HCT116 (cell line): ENCODE measurements around the gene RELL1.

Source experiments
- CEBPB ChIP-seq: IDR thresholded peaks from 2 replicates; pipeline ENCODE4 v1.6.1; 2012; ENCODE audit warnings: low read depth
- EZH2 ChIP-seq: fragments of 200-600 bp; sonication (generic); IDR thresholded peaks from 2 replicates; pipeline ENCODE4 v1.6.1; 2017; ENCODE audit warnings: antibody characterized with exemption, mixed run types
- FOSL1 ChIP-seq: IDR thresholded peaks from 2 replicates; pipeline ENCODE4 v1.6.1; 2012; ENCODE audit warnings: low read depth
- POLR2A ChIP-seq: IDR thresholded peaks from 2 replicates; pipeline ENCODE4 v1.7.0; 2011; ENCODE audit warnings: borderline replicate concordance; ENCODE audit not compliant: insufficient read depth, insufficient read length; ENCODE audit errors: extremely low read depth
- SP1 ChIP-seq: IDR thresholded peaks from 2 replicates; pipeline ENCODE4 v1.6.1; 2012; ENCODE audit warnings: low read depth
- SRF ChIP-seq: IDR thresholded peaks from 2 replicates; pipeline ENCODE4 v1.6.1; 2012; ENCODE audit warnings: low read depth
- TCF7L2 ChIP-seq: IDR thresholded peaks from 2 replicates; pipeline ENCODE4 v1.7.0; 2011; ENCODE audit warnings: borderline replicate concordance, inconsistent platforms; ENCODE audit not compliant: insufficient read depth, insufficient read length; ENCODE audit errors: extremely low read depth
- ZFX ChIP-seq: fragments of 450-650 bp; IDR thresholded peaks from 2 replicates; pipeline ENCODE4 v1.6.1; 2017
- ZNF274 ChIP-seq: fragments of 200-500 bp; sonication (Bioruptor generic); IDR thresholded peaks from 2 replicates; pipeline ENCODE4 v1.6.1; 2014; ENCODE audit warnings: mild to moderate bottlenecking, low read depth, low read length, inconsistent platforms
- TF ChIP-seq, protein P1 (sequence below), 3 experiments: fragments of 200-600 bp in 1 of 3; sonication (generic) in 1 of 3; IDR thresholded peaks in 2 of 3; conservative IDR thresholded peaks in 1 of 3; 2 replicates each; pipeline ENCODE4 v1.5.1; 2012 to 2017; ENCODE audit warnings: low read depth in 2 of 3, low read length in 2 of 3, antibody characterized with exemption in 1 of 3, borderline replicate concordance in 1 of 3, control low read depth in 1 of 3, mild to moderate bottlenecking in 1 of 3, mixed read lengths in 1 of 3, mixed run types in 1 of 3, moderate library complexity in 1 of 3; ENCODE audit not compliant: insufficient read depth in 1 of 3

DNA sequence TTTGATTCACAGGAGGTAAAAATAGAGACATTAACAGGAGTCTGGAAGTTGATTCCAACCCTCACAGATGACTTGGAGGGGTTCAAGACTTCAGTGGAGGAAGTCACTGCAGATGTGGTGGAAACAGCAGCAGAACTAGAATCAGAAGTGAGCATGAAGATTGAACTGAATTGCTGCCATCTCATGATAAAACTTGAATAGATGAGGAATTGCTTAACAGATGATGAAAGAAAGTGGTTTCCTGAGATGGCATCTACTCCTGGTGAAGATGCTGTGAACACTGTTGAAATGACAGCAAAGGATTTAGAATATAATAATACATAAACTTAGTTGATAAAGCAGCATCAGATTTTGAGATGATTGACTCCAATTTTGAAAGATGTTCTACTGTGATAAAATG, 76.5 kb downstream of the RELL1 start:
- TF ChIP-seq, protein P1, sequence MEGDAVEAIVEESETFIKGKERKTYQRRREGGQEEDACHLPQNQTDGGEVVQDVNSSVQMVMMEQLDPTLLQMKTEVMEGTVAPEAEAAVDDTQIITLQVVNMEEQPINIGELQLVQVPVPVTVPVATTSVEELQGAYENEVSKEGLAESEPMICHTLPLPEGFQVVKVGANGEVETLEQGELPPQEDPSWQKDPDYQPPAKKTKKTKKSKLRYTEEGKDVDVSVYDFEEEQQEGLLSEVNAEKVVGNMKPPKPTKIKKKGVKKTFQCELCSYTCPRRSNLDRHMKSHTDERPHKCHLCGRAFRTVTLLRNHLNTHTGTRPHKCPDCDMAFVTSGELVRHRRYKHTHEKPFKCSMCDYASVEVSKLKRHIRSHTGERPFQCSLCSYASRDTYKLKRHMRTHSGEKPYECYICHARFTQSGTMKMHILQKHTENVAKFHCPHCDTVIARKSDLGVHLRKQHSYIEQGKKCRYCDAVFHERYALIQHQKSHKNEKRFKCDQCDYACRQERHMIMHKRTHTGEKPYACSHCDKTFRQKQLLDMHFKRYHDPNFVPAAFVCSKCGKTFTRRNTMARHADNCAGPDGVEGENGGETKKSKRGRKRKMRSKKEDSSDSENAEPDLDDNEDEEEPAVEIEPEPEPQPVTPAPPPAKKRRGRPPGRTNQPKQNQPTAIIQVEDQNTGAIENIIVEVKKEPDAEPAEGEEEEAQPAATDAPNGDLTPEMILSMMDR (IDR thresholded peaks at IDR 0.05 in 2 of 3, conservative IDR thresholded peaks at IDR 0.05 in 1 of 3; ENCODE audit: borderline replicate concordance in 1 of 3, insufficient read depth in 1 of 3, low read depth in 2 of 3, low read length in 2 of 3), result no peak
- no peak for TF ChIP-seq TCF7L2
- TF ChIP-seq ZNF274, result no peak
- no peak for TF ChIP-seq CEBPB
- TF ChIP-seq SP1, result no peak
- TF ChIP-seq EZH2, result no peak
- no peak for TF ChIP-seq ZFX
- no peak for TF ChIP-seq POLR2A
- TF ChIP-seq SRF, result no peak
- TF ChIP-seq FOSL1, result no peak
